Uterus (tissue), 2 donors: Measurements from ENCODE around the gene UBE4A.

Experiments used
- CTCF ChIP-seq, 4 experiments: fragments of 200-600 bp in 2 of 4; fragments of 450-650 bp in 2 of 4; sonication (generic) in 2 of 4; IDR thresholded peaks; one replicate each; pipeline ENCODE4 v1.5.1; 2016 to 2019; ENCODE audit warnings: antibody characterized with exemption in 4 of 4, mild to moderate bottlenecking in 2 of 4, moderate library complexity in 1 of 4
- POLR2A ChIP-seq, 2 donors: fragments of 450-650 bp; IDR thresholded peaks; one replicate each; pipeline ENCODE4 v1.6.1; 2016; ENCODE audit warnings: antibody characterized with exemption in 2 of 2, mild to moderate bottlenecking in 1 of 2, moderate library complexity in 1 of 2

DNA sequence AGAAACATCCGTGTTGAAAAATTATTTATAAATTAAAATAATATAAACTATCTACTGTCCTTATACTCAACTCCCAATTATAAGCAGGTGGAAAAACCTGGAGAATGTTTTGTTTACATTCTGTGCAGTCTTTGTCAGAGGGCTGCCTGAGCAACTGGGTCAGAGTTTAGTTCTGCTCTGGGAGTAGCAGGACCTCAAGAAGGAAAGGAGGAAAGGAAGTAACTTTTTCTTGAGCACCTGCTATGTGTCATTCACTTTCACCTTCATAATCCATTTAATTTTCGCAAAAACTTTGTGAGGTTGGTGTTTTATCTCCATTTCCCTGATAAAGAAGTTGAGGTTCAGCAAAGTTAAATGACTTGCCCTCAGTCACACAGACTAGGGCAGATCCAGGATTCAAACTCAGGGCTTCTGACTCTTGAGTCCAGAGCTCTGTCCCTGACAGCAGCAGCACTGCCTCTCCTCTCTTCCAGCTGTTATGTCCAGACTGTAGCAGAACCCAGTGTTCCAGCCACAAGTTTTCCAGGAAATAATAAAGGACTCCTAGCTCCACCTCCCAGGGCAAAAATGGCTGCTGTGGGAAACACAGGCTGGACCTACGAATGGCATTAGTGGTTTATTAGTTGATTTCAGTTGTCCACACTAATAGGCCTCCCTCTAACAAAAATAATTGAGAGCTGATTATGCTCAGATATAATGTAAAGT is 48.5 kb upstream of the UBE4A start:
- no peak for TF ChIP-seq POLR2A (IDR thresholded peaks at IDR 0.05)
- TF ChIP-seq CTCF (IDR thresholded peaks at IDR 0.05) = no peak
